ENCODE measurements around the gene SPDYC. TPM values are rescaled to one million over a fixed set of nuclear protein-coding genes. Genes with fewer than 3 reads are reported as not detected.

Gene SPDYC
- total and polyA plus RNA-seq, 9 of the 15 experiments (the other 6 are each of a cell fraction or from before 2014, with no cell fraction given): 4.4 to 18.8 (median 9.2) TPM

DNA sequence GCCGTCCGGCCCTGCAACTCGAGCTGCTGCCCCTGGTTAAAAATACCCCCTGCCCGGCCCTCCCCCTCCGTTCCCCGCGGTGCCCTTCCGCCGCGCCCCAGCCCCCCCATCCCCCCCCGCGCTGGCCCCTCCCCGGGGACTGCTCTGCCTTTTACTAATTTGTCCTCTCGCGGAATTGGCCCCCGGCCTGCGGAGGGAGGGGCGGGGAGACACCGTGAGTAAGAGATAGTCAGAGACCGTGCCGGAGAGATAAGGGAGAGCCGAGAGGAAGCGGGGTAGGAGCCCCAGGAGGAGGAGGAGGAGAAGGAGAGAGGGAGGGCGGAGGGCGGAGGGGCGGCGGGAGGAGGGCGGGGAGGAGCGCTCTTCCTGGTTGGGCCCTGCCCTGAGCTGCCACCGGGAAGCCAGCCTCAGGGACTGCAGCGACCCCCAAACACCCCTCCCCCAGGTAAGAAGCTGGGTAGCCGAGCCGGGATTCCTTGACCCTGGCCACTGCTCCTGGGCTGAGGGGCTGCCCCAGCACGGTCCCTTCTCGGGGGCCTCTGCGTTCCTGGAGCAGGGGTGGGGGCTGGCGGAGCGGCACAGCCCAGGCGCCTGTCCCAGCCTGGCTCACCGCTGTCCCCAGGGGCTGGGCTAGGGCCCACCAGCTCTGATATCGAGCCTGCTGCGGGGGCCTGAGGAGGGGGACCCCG lies 11.7 kb downstream of the SPDYC start, which contains the start of gene CAPN1 (continued):
- TF ChIP-seq, protein P1, sequence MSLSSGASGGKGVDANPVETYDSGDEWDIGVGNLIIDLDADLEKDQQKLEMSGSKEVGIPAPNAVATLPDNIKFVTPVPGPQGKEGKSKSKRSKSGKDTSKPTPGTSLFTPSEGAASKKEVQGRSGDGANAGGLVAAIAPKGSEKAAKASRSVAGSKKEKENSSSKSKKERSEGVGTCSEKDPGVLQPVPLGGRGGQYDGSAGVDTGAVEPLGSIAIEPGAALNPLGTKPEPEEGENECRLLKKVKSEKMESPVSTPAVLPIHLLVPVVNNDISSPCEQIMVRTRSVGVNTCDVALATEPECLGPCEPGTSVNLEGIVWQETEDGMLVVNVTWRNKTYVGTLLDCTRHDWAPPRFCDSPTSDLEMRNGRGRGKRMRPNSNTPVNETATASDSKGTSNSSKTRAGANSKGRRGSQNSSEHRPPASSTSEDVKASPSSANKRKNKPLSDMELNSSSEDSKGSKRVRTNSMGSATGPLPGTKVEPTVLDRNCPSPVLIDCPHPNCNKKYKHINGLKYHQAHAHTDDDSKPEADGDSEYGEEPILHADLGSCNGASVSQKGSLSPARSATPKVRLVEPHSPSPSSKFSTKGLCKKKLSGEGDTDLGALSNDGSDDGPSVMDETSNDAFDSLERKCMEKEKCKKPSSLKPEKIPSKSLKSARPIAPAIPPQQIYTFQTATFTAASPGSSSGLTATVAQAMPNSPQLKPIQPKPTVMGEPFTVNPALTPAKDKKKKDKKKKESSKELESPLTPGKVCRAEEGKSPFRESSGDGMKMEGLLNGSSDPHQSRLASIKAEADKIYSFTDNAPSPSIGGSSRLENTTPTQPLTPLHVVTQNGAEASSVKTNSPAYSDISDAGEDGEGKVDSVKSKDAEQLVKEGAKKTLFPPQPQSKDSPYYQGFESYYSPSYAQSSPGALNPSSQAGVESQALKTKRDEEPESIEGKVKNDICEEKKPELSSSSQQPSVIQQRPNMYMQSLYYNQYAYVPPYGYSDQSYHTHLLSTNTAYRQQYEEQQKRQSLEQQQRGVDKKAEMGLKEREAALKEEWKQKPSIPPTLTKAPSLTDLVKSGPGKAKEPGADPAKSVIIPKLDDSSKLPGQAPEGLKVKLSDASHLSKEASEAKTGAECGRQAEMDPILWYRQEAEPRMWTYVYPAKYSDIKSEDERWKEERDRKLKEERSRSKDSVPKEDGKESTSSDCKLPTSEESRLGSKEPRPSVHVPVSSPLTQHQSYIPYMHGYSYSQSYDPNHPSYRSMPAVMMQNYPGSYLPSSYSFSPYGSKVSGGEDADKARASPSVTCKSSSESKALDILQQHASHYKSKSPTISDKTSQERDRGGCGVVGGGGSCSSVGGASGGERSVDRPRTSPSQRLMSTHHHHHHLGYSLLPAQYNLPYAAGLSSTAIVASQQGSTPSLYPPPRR (CRISPR knock-in tag; IDR thresholded peaks at IDR 0.05; ENCODE audit: borderline replicate concordance): 0 out of 2 replicates have a peak, but pooled peaks have one; percentile 17
- TF ChIP-seq CSDE1 (IDR thresholded peaks at IDR 0.05) (no peak), NR2C2 (CRISPR knock-in tag; IDR thresholded peaks at IDR 0.05) (no peak), NR2C2 (tag; IDR thresholded peaks at IDR 0.05) (peak; percentile 71; the same call in 1 of the 2 replicates), NR4A1 (CRISPR knock-in tag; IDR thresholded peaks at IDR 0.05) (no peak), NR4A1 (tag; IDR thresholded peaks at IDR 0.05) (no peak), RAD51 (IDR thresholded peaks at IDR 0.05; ENCODE audit: borderline replicate concordance, low read depth) (no peak), U2AF1 (optimal IDR thresholded peaks at IDR 0.05; ENCODE audit: low read depth, low read length) (no peak), FOXM1 (IDR thresholded peaks at IDR 0.05; ENCODE audit: low read depth) (no peak), FOXM1 (CRISPR knock-in tag; IDR thresholded peaks at IDR 0.05; ENCODE audit: low read depth) (no peak), ZNF12 (CRISPR knock-in tag; IDR thresholded peaks at IDR 0.05) (0 out of 2 replicates have a peak, but pooled peaks have one; percentile 23), EWSR1 (IDR thresholded peaks at IDR 0.05; ENCODE audit: borderline replicate concordance, low read depth, partially characterized antibody) (no peak)
- TF ChIP-seq, protein P2, sequence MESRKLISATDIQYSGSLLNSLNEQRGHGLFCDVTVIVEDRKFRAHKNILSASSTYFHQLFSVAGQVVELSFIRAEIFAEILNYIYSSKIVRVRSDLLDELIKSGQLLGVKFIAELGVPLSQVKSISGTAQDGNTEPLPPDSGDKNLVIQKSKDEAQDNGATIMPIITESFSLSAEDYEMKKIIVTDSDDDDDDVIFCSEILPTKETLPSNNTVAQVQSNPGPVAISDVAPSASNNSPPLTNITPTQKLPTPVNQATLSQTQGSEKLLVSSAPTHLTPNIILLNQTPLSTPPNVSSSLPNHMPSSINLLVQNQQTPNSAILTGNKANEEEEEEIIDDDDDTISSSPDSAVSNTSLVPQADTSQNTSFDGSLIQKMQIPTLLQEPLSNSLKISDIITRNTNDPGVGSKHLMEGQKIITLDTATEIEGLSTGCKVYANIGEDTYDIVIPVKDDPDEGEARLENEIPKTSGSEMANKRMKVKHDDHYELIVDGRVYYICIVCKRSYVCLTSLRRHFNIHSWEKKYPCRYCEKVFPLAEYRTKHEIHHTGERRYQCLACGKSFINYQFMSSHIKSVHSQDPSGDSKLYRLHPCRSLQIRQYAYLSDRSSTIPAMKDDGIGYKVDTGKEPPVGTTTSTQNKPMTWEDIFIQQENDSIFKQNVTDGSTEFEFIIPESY (CRISPR knock-in tag; IDR thresholded peaks at IDR 0.05): no peak
- TF ChIP-seq, protein P3, sequence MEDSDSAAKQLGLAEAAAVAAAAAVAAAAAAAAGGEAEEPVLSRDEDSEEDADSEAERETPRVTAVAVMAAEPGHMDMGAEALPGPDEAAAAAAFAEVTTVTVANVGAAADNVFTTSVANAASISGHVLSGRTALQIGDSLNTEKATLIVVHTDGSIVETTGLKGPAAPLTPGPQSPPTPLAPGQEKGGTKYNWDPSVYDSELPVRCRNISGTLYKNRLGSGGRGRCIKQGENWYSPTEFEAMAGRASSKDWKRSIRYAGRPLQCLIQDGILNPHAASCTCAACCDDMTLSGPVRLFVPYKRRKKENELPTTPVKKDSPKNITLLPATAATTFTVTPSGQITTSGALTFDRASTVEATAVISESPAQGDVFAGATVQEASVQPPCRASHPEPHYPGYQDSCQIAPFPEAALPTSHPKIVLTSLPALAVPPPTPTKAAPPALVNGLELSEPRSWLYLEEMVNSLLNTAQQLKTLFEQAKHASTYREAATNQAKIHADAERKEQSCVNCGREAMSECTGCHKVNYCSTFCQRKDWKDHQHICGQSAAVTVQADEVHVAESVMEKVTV (CRISPR knock-in tag; IDR thresholded peaks at IDR 0.05): no peak
- TF ChIP-seq, protein P4, sequence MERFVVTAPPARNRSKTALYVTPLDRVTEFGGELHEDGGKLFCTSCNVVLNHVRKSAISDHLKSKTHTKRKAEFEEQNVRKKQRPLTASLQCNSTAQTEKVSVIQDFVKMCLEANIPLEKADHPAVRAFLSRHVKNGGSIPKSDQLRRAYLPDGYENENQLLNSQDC (CRISPR knock-in tag; IDR thresholded peaks at IDR 0.05): no peak
- TF ChIP-seq, protein P5, sequence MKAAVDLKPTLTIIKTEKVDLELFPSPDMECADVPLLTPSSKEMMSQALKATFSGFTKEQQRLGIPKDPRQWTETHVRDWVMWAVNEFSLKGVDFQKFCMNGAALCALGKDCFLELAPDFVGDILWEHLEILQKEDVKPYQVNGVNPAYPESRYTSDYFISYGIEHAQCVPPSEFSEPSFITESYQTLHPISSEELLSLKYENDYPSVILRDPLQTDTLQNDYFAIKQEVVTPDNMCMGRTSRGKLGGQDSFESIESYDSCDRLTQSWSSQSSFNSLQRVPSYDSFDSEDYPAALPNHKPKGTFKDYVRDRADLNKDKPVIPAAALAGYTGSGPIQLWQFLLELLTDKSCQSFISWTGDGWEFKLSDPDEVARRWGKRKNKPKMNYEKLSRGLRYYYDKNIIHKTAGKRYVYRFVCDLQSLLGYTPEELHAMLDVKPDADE (conservative IDR thresholded peaks at IDR 0.05; ENCODE audit: control insufficient read depth, low read depth, low read length): 0 out of 2 replicates have a peak, but pooled peaks have one; percentile 21
